GM06990 (cell line): ENCODE measurements around the gene GATA1.
A peak's percentile ranks its signal among the peaks of the same experiment; 100 is the strongest.

Experiments
- DNase-seq: peaks from one replicate; pipeline ENCODE4 v3.0.0-alpha.2; 2011; ENCODE audit not compliant: insufficient read length; ENCODE audit errors: extremely low read depth
- H3K27me3 ChIP-seq: replicated peaks from 2 replicates; pipeline ENCODE4 v1.6.0; 2011; ENCODE audit warnings: low read length; ENCODE audit not compliant: control insufficient read depth, insufficient read depth
- H3K36me3 ChIP-seq: 2 replicates; pipeline ENCODE4 v1.5.1; 2011; ENCODE audit warnings: low read length; ENCODE audit not compliant: control insufficient read depth, insufficient read depth
- H3K4me3 ChIP-seq: replicated peaks from 2 replicates; pipeline ENCODE4 v1.5.1; 2011; ENCODE audit warnings: low read depth, mild to moderate bottlenecking, control low read depth, low read length
- TF ChIP-seq, protein P1 (sequence below): IDR thresholded peaks from 2 replicates; pipeline ENCODE4 v1.5.1; 2011; ENCODE audit warnings: low read length, control low read depth, mild to moderate bottlenecking, inconsistent platforms; ENCODE audit not compliant: insufficient read depth, poor library complexity, severe bottlenecking

GATA1 gene

GRCh38 chrX:48761674-48762471, 24.5 kb upstream of the GATA1 start, which contains the start of gene GLOD5:
Gene GLOD5 (plus strand): TSS chrX:48761747. CDS start chrX:48761791, 44 bp downstream.
- DNase-seq = no peak
- H3K4me3 ChIP-seq = no peak within 1 kb of the TSS
- no peaks in the 10 kb centered on the region for H3K36me3 ChIP-seq
- H3K27me3 ChIP-seq = no peaks in the 10 kb centered on the region
- TF ChIP-seq, protein P1, sequence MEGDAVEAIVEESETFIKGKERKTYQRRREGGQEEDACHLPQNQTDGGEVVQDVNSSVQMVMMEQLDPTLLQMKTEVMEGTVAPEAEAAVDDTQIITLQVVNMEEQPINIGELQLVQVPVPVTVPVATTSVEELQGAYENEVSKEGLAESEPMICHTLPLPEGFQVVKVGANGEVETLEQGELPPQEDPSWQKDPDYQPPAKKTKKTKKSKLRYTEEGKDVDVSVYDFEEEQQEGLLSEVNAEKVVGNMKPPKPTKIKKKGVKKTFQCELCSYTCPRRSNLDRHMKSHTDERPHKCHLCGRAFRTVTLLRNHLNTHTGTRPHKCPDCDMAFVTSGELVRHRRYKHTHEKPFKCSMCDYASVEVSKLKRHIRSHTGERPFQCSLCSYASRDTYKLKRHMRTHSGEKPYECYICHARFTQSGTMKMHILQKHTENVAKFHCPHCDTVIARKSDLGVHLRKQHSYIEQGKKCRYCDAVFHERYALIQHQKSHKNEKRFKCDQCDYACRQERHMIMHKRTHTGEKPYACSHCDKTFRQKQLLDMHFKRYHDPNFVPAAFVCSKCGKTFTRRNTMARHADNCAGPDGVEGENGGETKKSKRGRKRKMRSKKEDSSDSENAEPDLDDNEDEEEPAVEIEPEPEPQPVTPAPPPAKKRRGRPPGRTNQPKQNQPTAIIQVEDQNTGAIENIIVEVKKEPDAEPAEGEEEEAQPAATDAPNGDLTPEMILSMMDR = peak; percentile 20

GRCh38 chrX:48769230-48769629, 17.2 kb upstream of the GATA1 start:
- DNase-seq = no peak
- TF ChIP-seq, protein P1 = no peak
- no peaks in the 10 kb centered on the region for H3K27me3 ChIP-seq

GRCh38 chrX:48770296-48770695, 16.1 kb upstream of the GATA1 start:
- Histone ChIP-seq H3K36me3 (no peaks in the 10 kb centered on the region), H3K27me3 (no peaks in the 10 kb centered on the region), H3K4me3 (no peak overlapping the region)
- no peak for DNase-seq
- TF ChIP-seq, protein P1 = no peak

More at GRCh38 chrX:48769230-48769629, 17.2 kb upstream of the GATA1 start:
- H3K4me3 ChIP-seq = no peak overlapping the region
- no peaks in the 10 kb centered on the region for H3K36me3 ChIP-seq

- no peaks in the 10 kb centered on the region for H3K27me3 ChIP-seq
- DNase-seq = no peak
- H3K4me3 ChIP-seq = no peak overlapping the region
- TF ChIP-seq, protein P1 = no peak
- H3K36me3 ChIP-seq = no peaks in the 10 kb centered on the region
Measured at GRCh38 chrX:48772602-48773001, 13.8 kb upstream of the GATA1 start.

DNA sequence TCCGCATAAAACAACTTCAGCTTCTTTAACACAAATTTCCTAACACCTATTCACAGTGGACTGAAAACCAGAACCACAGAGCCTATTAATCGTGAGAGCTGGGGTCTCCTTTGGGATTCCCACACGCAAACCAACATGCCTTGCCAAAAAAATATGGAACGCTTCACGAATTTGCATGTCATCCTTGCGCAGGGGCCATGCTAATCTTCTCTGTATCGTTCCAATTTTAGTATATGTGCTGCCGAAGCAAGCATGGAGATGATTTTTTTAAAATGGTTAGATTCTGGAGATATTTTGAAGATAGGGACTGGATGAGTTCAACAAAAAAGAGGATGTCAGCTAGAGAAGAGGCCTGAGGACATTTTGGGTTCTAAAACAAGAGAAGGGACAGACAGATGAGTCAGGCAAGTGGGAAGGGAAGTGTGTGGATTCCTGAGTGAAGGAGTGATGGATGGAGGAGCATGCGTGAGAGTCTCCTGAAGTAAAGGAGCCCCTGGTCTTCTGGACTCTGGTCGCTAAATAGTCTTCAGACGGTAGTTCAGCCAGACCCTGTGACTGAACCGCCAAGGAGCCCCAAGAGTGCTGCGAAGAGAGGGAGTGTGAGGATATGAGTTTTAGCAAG, 9.5 kb upstream of the GATA1 start:
- Histone ChIP-seq H3K27me3 (no peaks in the 10 kb centered on the region), H3K36me3 (no peaks in the 10 kb centered on the region), H3K4me3 (no peak overlapping the region)
- no peak for DNase-seq
- TF ChIP-seq, protein P1 = no peak
